OCI-LY7 (cell line): Measurements from ENCODE around the gene PGAM5. TPM values are rescaled to one million over a fixed set of nuclear protein-coding genes. Genes with fewer than 3 reads are reported as not detected.
"Not testable (repeated sequence)": the region's sequence is repeated elsewhere in the genome, so short reads cannot be mapped to it uniquely, and the experiment has no call there.

Experiments used
- BruUV-seq: library from RNA; stranded (reverse); fragments of 400-500 nt; replicated peaks from 2 replicates; lab custom pipeline; 2021; lab: Mats Ljungman, UMichigan
- CTCF ChIA-PET: fragments of 300-600 bp; sonication (Branson Sonifier 250); formaldehyde crosslinking; loops from one replicate; lab custom pipeline; 2022; ENCODE audit warnings: antibody characterized with exemption; ENCODE audit not compliant: unreplicated experiment; lab: Charles Lee
- POLR2A ChIA-PET: fragments of 300-600 bp; sonication (Branson Sonifier 250); formaldehyde crosslinking; loops from one replicate; lab custom pipeline; 2022; ENCODE audit warnings: antibody characterized with exemption; lab: Charles Lee
- DNase-seq: peaks from one replicate; pipeline ENCODE4 v3.0.0-alpha.2; 2015; ENCODE audit warnings: low spot score
- H2AFZ ChIP-seq: fragments of 200-600 bp; sonication (generic), shearing (Covaris generic); 2 replicates; pipeline ENCODE4 v1.6.1; 2014; ENCODE audit warnings: mild to moderate bottlenecking, antibody characterized with exemption, low read length, moderate library complexity
- H3K27ac ChIP-seq: fragments of 200-600 bp; sonication (generic); 2 replicates; pipeline ENCODE4 v1.5.1; 2014; ENCODE audit warnings: mixed run types, low read depth, mild to moderate bottlenecking, moderate library complexity, low read length, inconsistent platforms; ENCODE audit not compliant: poor library complexity, severe bottlenecking
- H3K36me3 ChIP-seq: fragments of 200-600 bp; sonication (generic); 2 replicates; pipeline ENCODE4 v1.6.1; 2014; ENCODE audit warnings: mild to moderate bottlenecking, antibody characterized with exemption, low read length, moderate library complexity, mixed read lengths; ENCODE audit not compliant: insufficient read depth
- H3K4me1 ChIP-seq: fragments of 200-600 bp; sonication (generic); 2 replicates; pipeline ENCODE4 v1.5.1; 2014; ENCODE audit warnings: mild to moderate bottlenecking, low read length; ENCODE audit not compliant: insufficient read depth, poor library complexity, severe bottlenecking
- H3K4me2 ChIP-seq: fragments of 200-600 bp; sonication (generic); 2 replicates; pipeline ENCODE4 v1.6.1; 2014; ENCODE audit warnings: mild to moderate bottlenecking, low read length
- H3K4me3 ChIP-seq: fragments of 200-600 bp; sonication (generic); 2 replicates; pipeline ENCODE4 v1.5.1; 2014; ENCODE audit warnings: mild to moderate bottlenecking, low read depth, low read length; ENCODE audit not compliant: poor library complexity, severe bottlenecking
- H3K79me2 ChIP-seq: fragments of 200-600 bp; sonication (generic); 2 replicates; pipeline ENCODE4 v1.6.1; 2016; ENCODE audit warnings: low read depth, mild to moderate bottlenecking, low read length, moderate library complexity, mixed read lengths; ENCODE audit not compliant: insufficient read depth
- H3K9me2 ChIP-seq: fragments of 200-600 bp; sonication (generic); 2 replicates; pipeline ENCODE4 v1.6.1; 2016; ENCODE audit warnings: mild to moderate bottlenecking, low read length, mixed read lengths; ENCODE audit not compliant: insufficient read depth
- H3K9me3 ChIP-seq: fragments of 200-600 bp; sonication (generic); 2 replicates; pipeline ENCODE4 v1.6.1; 2014; ENCODE audit warnings: mild to moderate bottlenecking, mixed run types, low read length, mixed read lengths
- H4K20me1 ChIP-seq: fragments of 200-600 bp; sonication (generic); 2 replicates; pipeline ENCODE4 v1.6.1; 2014; ENCODE audit warnings: mild to moderate bottlenecking, antibody characterized with exemption, low read length, moderate library complexity, mixed read lengths; ENCODE audit not compliant: insufficient read depth
- CTCF ChIP-seq: fragments of 200-600 bp; sonication (generic); conservative IDR thresholded peaks from 2 replicates; pipeline ENCODE4 v1.5.1; 2014; ENCODE audit warnings: mild to moderate bottlenecking, antibody characterized with exemption, low read length, moderate library complexity, mixed read lengths
- EZH2phosphoT487 ChIP-seq: fragments of 200-600 bp; sonication (generic); IDR thresholded peaks from 2 replicates; pipeline ENCODE4 v1.6.1; 2018; ENCODE audit warnings: low read depth, borderline replicate concordance, mild to moderate bottlenecking, mixed run types, antibody characterized with exemption, low read length, moderate library complexity, mixed read lengths
- intact Hi-C: fragments of 100-400 bp; cut with micrococcal nuclease; formaldehyde crosslinking; loops from one replicate; pipeline ENCODE4 v1.10.0; 2022; ENCODE audit not compliant: unreplicated experiment
- total RNA-seq, 2 experiments: library from RNA; depleted of rRNA in 1 of 2; stranded (reverse); fragments of >200 nt in 1 of 2; shearing (Covaris generic) in 1 of 2; gene quantifications; 2 replicates each; pipeline ENCODE4 v1.2.3, GENCODE V29; 2014 to 2022

PGAM5 gene
- total RNA-seq, 2 experiments from 2014 or later: 95.6 to 97.2 TPM

GRCh38 chr12:132748319-132748718 is 37.7 kb downstream of the PGAM5 start:
- H3K27ac ChIP-seq: no peak overlapping the region
- H3K4me2 ChIP-seq: no peak overlapping the region
- no peaks in the 10 kb centered on the region for H3K9me2 ChIP-seq
- H3K4me3 ChIP-seq: no peak overlapping the region
- H2AFZ ChIP-seq: no peak overlapping the region
- H3K36me3 ChIP-seq: peaks cover 97% of the 10 kb centered on the region
- no peak for TF ChIP-seq CTCF
- no peak for TF ChIP-seq EZH2phosphoT487
- intact Hi-C loops: no loop called here
- H3K4me1 ChIP-seq: no peaks in the 10 kb centered on the region
- ChIA-PET CTCF (no interaction called here), POLR2A (no interaction called here)
- no peak for DNase-seq
- H3K79me2 ChIP-seq: peaks cover 42% of the 10 kb centered on the region
- no peaks in the 10 kb centered on the region for H3K9me3 ChIP-seq
- H4K20me1 ChIP-seq: peaks cover 5% of the 10 kb centered on the region
- BruUV-seq: no TSS peak

- Histone ChIP-seq H3K36me3 (peaks cover 98% of the 10 kb centered on the region), H3K79me2 (peaks cover 79% of the 10 kb centered on the region), H4K20me1 (peaks cover 14% of the 10 kb centered on the region)
- BruUV-seq, intact Hi-C loops, CTCF ChIA-PET, H3K4me3 ChIP-seq, H3K9me3 ChIP-seq, H3K4me2 ChIP-seq, H3K27ac ChIP-seq, H2AFZ ChIP-seq, DNase-seq, H3K4me1 ChIP-seq, H3K9me2 ChIP-seq: not testable (repeated sequence)
- POLR2A ChIA-PET: interaction anchor here (1.3 kb wide), 1 partner anchor 14 kb away, joined by 4 read pairs; no protein-coding TSS in a partner anchor
These were observed 43.0 kb downstream of the PGAM5 start for GRCh38 chr12:132753670-132754069.

GRCh38 chr12:132754160-132754932 is 43.7 kb downstream of the PGAM5 start:
- no peaks in the 10 kb centered on the region for H3K9me2 ChIP-seq
- H3K4me2 ChIP-seq: no peak overlapping the region
- no peaks in the 10 kb centered on the region for H3K4me1 ChIP-seq
- ChIA-PET POLR2A (interaction anchor here (1.3 kb wide), 1 partner anchor 13 kb away, joined by 4 read pairs; no protein-coding TSS in a partner anchor), CTCF (no interaction called here)
- no peak overlapping the region for H3K27ac ChIP-seq
- H3K79me2 ChIP-seq: peaks cover 86% of the 10 kb centered on the region
- peaks cover 99% of the 10 kb centered on the region for H3K36me3 ChIP-seq
- BruUV-seq: no TSS peak
- no peaks in the 10 kb centered on the region for H3K9me3 ChIP-seq
- TF ChIP-seq CTCF: peak; percentile 67
- TF ChIP-seq EZH2phosphoT487: no peak
- H4K20me1 ChIP-seq: peaks cover 14% of the 10 kb centered on the region
- no peak overlapping the region for H3K4me3 ChIP-seq
- no peak overlapping the region for H2AFZ ChIP-seq
- intact Hi-C loops: no loop called here
- no peak for DNase-seq

- H2AFZ ChIP-seq, H3K4me2 ChIP-seq, CTCF ChIA-PET, H3K27ac ChIP-seq, BruUV-seq, POLR2A ChIA-PET, H3K4me3 ChIP-seq, H3K9me2 ChIP-seq, H3K9me3 ChIP-seq, intact Hi-C loops, DNase-seq: not testable (repeated sequence)
- H3K4me1 ChIP-seq: peaks cover 22% of the 10 kb centered on the region
- peaks cover 81% of the 10 kb centered on the region for H3K79me2 ChIP-seq
- H4K20me1 ChIP-seq: peaks cover 21% of the 10 kb centered on the region
- peaks cover 72% of the 10 kb centered on the region for H3K36me3 ChIP-seq
These were observed 48.2 kb downstream of the PGAM5 start for GRCh38 chr12:132758825-132759224.
